Occipital lobe (tissue), 2 donors: Measurements from ENCODE around the gene STAT3. TPM values are rescaled to one million over a fixed set of nuclear protein-coding genes. Genes with fewer than 3 reads are reported as not detected.
"Not testable (repeated sequence)": the region's sequence is repeated elsewhere in the genome, so short reads cannot be mapped to it uniquely, and the experiment has no call there.

Experiments used
- DNase-seq: peaks from one replicate; lab custom pipeline; 2025; lab: John Stamatoyannopoulos, UW
- total RNA-seq: library from RNA; depleted of rRNA; stranded (reverse); fragments of >200 nt; gene quantifications from one replicate; pipeline ENCODE4 v1.2.3, GENCODE V29; 2014

STAT3 gene
- total RNA-seq, 1 donor from 2014 or later: 25.1 TPM

GRCh38 chr17:42281571-42282096, 106.6 kb downstream of the STAT3 start:
- DNase-seq: no peak

GRCh38 chr17:42279776-42280630, 108.2 kb downstream of the STAT3 start:
- no peak for DNase-seq

GRCh38 chr17:42277342-42277712, 110.9 kb downstream of the STAT3 start:
- no peak for DNase-seq

GRCh38 chr17:42276609-42277341, 111.5 kb downstream of the STAT3 start:
- peak; percentile 29 for DNase-seq

- peak; percentile 49 for DNase-seq
These were observed 112.0 kb downstream of the STAT3 start, which contains the start of gene STAT5B for GRCh38 chr17:42276359-42276608. STAT5B (minus strand) TSS chr17:42276391; CDS start chr17:42232127, 44,264 bp downstream.

- no peak for DNase-seq
These were observed 112.5 kb downstream of the STAT3 start for GRCh38 chr17:42275527-42276358.

GRCh38 chr17:42274812-42275526, 113.3 kb downstream of the STAT3 start:
- DNase-seq: no peak

- no peak for DNase-seq
These were observed 114.0 kb downstream of the STAT3 start for GRCh38 chr17:42274253-42274542.

GRCh38 chr17:42273474-42274252, 114.6 kb downstream of the STAT3 start:
- no peak for DNase-seq

- DNase-seq: no peak
These were observed 115.9 kb downstream of the STAT3 start for GRCh38 chr17:42272162-42272907.

- DNase-seq: no peak
These were observed 116.5 kb downstream of the STAT3 start for GRCh38 chr17:42271779-42272035.

- DNase-seq: no peak
These were observed 117.0 kb downstream of the STAT3 start for GRCh38 chr17:42271006-42271778.

GRCh38 chr17:42270596-42270995, 117.6 kb downstream of the STAT3 start:
- DNase-seq: no peak

GRCh38 chr17:42270170-42270535, 118.1 kb downstream of the STAT3 start:
- DNase-seq: no peak

GRCh38 chr17:42268236-42268635, 120.0 kb downstream of the STAT3 start:
- no peak for DNase-seq

GRCh38 chr17:42266918-42267766, 121.1 kb downstream of the STAT3 start:
- no peak for DNase-seq

GRCh38 chr17:42266462-42266861, 121.8 kb downstream of the STAT3 start:
- DNase-seq: no peak

GRCh38 chr17:42264366-42264765, 123.9 kb downstream of the STAT3 start:
- not testable (repeated sequence) for DNase-seq
